ENCODE measurements around the gene POP7. TPM values are rescaled to one million over a fixed set of nuclear protein-coding genes. Genes with fewer than 3 reads are reported as not detected.
A peak's percentile ranks its signal among the peaks of the same experiment; 100 is the strongest.
"Not testable (repeated sequence)": the region's sequence is repeated elsewhere in the genome, so short reads cannot be mapped to it uniquely, and the experiment has no call there.

Gene POP7
- polyA plus RNA-seq, 1 experiment: 35.2 TPM

DNA sequence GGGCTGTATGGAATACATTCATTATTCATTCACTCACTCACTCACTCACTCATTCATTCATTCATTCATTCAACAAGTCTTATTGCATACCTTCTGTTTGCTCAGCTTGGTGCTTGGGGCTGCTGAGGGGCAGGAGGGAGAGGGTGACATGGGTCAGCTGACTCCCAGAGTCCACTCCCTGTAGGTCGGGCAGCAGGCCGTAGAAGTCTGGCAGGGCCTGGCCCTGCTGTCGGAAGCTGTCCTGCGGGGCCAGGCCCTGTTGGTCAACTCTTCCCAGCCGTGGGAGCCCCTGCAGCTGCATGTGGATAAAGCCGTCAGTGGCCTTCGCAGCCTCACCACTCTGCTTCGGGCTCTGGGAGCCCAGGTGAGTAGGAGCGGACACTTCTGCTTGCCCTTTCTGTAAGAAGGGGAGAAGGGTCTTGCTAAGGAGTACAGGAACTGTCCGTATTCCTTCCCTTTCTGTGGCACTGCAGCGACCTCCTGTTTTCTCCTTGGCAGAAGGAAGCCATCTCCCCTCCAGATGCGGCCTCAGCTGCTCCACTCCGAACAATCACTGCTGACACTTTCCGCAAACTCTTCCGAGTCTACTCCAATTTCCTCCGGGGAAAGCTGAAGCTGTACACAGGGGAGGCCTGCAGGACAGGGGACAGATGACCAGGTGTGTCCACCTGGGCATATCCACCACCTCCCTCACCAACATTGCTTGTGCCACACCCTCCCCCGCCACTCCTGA, 16.7 kb downstream of the POP7 start:
- Histone ChIP-seq H3K36me3 (ENCODE audit: control insufficient read depth, insufficient read depth, low read length) (no peaks in the 10 kb centered on the region), H3K4me3 (ENCODE audit: low read depth, low read length) (no peak overlapping the region), H3K27me3 (ENCODE audit: control insufficient read depth, insufficient read depth, low read length) (peaks cover 34% of the 10 kb centered on the region)
- ChIA-PET POLR2A (interaction anchor here (0.6 kb wide), 1 partner anchor 29 kb away, joined by 3 read pairs; no protein-coding TSS in a partner anchor), CTCF (interaction anchor here (1.0 to 5.2 kb wide), 4 partner anchors 17 to 152 kb away, joined by 3 to 65 read pairs (median 18); partner anchors contain the start of genes POP7 and SLC12A9)
- no peak for DNase-seq (ENCODE audit: low read depth)
- TF ChIP-seq CTCF (IDR thresholded peaks at IDR 0.05; ENCODE audit: insufficient read depth, low read depth, low read length): no peak

- Histone ChIP-seq H3K27me3 (ENCODE audit: control insufficient read depth, insufficient read depth, low read length) (peaks cover 34% of the 10 kb centered on the region), H3K4me3 (ENCODE audit: low read depth, low read length) (no peak overlapping the region), H3K36me3 (ENCODE audit: control insufficient read depth, insufficient read depth, low read length) (no peaks in the 10 kb centered on the region)
- POLR2A ChIA-PET: no interaction called here
- TF ChIP-seq CTCF (IDR thresholded peaks at IDR 0.05; ENCODE audit: insufficient read depth, low read depth, low read length): no peak
- no peak for DNase-seq (ENCODE audit: low read depth)
- CTCF ChIA-PET: interaction anchor here (3.7 to 4.2 kb wide), 2 partner anchors 18 to 128 kb away, joined by 15 to 22 read pairs; partner anchors contain the start of genes POP7 and SLC12A9
These were observed 17.9 kb downstream of the POP7 start for GRCh38 chr7:100723732-100724275.

DNA sequence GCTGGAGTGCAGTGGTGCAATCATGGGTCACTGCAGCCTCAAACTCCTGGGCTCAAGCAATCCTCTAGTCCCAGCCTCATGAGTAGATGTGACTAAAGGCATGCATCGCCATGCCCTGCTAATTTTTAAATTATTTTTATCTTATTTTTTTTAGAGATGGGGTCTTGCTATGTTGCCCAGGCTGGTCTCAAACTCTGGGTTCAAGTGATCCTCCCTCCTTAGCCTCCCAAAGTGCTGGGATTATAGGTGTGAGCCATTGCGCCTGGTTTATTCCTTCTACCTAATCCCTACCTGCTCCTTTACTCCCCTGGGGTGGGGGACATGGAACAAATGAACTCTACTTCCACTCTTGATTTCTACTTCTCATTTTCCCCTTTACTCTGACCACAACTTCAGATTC, 18.4 kb downstream of the POP7 start:
- CTCF ChIA-PET: interaction anchor here (1.7 to 4.2 kb wide), 3 partner anchors 19 to 162 kb away, joined by 6 to 27 read pairs (median 22); partner anchors contain the start of genes POP7 and SLC12A9
- H3K4me3 ChIP-seq (ENCODE audit: low read depth, low read length); POLR2A ChIA-PET: not testable (repeated sequence)

DNA sequence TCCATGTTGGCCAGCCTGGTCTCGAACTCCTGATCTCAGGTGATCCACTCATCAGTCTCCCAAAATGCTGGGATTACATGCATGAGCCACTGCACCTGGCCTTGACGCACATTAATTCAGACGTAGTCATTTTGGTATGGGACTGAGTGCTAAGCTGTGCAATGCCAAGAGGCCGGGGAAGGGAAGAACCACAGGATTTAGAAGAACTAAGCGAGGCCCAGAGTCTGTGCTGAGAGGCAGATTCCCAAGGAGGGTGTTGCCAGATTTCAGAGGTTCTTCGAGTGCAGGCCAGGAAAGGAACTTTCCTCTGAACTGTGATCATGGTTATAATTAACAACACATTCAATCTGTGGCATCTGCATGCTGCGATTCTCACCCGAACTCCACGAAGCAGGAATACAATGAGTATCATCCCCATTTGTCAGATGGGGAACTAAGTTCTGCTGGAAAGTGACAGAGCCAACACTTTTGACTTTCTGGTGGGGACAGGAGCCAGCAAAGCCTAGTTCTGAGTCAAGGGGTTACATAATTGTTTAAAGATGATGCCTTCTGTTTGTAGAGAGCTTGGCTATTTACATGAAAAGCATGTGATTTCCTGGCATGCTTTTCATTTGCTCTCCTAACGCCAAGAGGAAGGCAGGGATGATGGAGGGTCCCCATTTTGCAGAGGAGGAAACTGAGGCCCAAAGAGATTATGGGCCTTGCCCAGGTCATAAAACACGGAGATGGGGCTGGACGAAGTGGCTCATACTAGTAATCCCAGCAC, 21.3 kb downstream of the POP7 start:
- no peak for TF ChIP-seq CTCF (IDR thresholded peaks at IDR 0.05; ENCODE audit: insufficient read depth, low read depth, low read length)
- peak; percentile 92 for DNase-seq (ENCODE audit: low read depth)
- Histone ChIP-seq H3K27me3 (ENCODE audit: control insufficient read depth, insufficient read depth, low read length) (peaks cover 27% of the 10 kb centered on the region), H3K36me3 (ENCODE audit: control insufficient read depth, insufficient read depth, low read length) (no peaks in the 10 kb centered on the region), H3K4me3 (ENCODE audit: low read depth, low read length) (no peak overlapping the region)
- ChIA-PET CTCF (interaction anchor here (0.6 to 4.3 kb wide), 5 partner anchors 21 to 100 kb away, joined by 3 to 27 read pairs (median 11); partner anchors contain the start of genes EPHB4 and POP7), POLR2A (interaction anchor here (0.7 kb wide), 1 partner anchor 63 kb away, joined by 3 read pairs; no protein-coding TSS in a partner anchor)

More for the DNA sequence above, 18.4 kb downstream of the POP7 start:
- H3K36me3 ChIP-seq (ENCODE audit: control insufficient read depth, insufficient read depth, low read length); DNase-seq (ENCODE audit: low read depth): not testable (repeated sequence)
- H3K27me3 ChIP-seq (ENCODE audit: control insufficient read depth, insufficient read depth, low read length): peaks cover 32% of the 10 kb centered on the region

DNA sequence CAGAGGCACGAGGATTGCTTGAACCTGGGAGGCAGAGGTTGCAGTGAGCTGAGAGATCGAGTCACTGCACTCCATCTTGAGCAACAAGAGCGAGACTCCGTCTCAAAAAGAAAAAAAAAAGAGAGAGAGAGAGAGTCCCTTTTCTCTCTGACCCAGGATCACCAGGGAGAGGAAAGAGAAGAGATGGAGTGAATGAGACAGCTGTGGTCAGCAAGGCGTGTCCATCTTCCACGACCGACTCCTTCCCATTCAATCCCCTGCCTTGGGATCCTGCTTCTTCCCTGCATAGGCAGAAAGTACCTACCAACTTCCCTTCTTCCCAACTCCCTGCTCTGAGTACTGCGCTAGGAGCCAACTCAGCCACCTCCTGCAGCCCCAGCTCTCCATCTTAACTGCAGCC, 22.3 kb downstream of the POP7 start:
- H3K4me3 ChIP-seq (ENCODE audit: low read depth, low read length): no peak overlapping the region
- H3K36me3 ChIP-seq (ENCODE audit: control insufficient read depth, insufficient read depth, low read length): no peaks in the 10 kb centered on the region
- peaks cover 21% of the 10 kb centered on the region for H3K27me3 ChIP-seq (ENCODE audit: control insufficient read depth, insufficient read depth, low read length)
- POLR2A ChIA-PET: no interaction called here
- TF ChIP-seq CTCF (IDR thresholded peaks at IDR 0.05; ENCODE audit: insufficient read depth, low read depth, low read length): no peak
- CTCF ChIA-PET: interaction anchor here (0.6 to 4.3 kb wide), 4 partner anchors 37 to 124 kb away, joined by 3 to 23 read pairs (median 5); partner anchors contain the start of gene SLC12A9
- DNase-seq (ENCODE audit: low read depth): no peak

Data from BJ (cell line).